OCI-LY1 (cell line): ENCODE data around the gene DFFA.

ENCODE experiments used
- CTCF ChIP-seq: fragments of 200-600 bp; sonication (generic), shearing (Covaris generic); IDR thresholded peaks from 2 replicates; pipeline ENCODE4 v1.5.1; 2017; ENCODE audit warnings: mild to moderate bottlenecking, antibody characterized with exemption, low read length, moderate library complexity, mixed read lengths
- EZH2 ChIP-seq: fragments of 200-600 bp; sonication (generic), shearing (Covaris generic); IDR thresholded peaks from 2 replicates; pipeline ENCODE4 v1.8.0; 2017; ENCODE audit warnings: borderline replicate concordance, mixed run types, mild to moderate bottlenecking, antibody characterized with exemption, low read length, moderate library complexity, mixed read lengths

- TF ChIP-seq EZH2 (no peak), CTCF (no peak)
These were observed 45.3 kb upstream of the DFFA start for GRCh38 chr1:10517677-10517982.
